GM12878 (cell line): ENCODE results near the gene MLXIPL. TPM values are rescaled to one million over a fixed set of nuclear protein-coding genes. Genes with fewer than 3 reads are reported as not detected.
A peak's percentile ranks its signal among the peaks of the same experiment; 100 is the strongest.

Source experiments
- ATAC-seq: fragments of 200-7000 bp; cut with Tn5 transposase; 3 replicates; pipeline ENCODE4 v1.9.1; 2020; ENCODE audit warnings: mild to moderate bottlenecking, moderate library complexity
- BruUV-seq: library from RNA; stranded (reverse); fragments of 400-500 nt; replicated peaks from 2 replicates; lab custom pipeline; 2021; lab: Mats Ljungman, UMichigan
- CTCF ChIA-PET: fragments of 300-600 bp; sonication (Branson Sonifier 250); formaldehyde crosslinking; extraction: SDS; loops from one replicate; lab custom pipeline; 2021; ENCODE audit warnings: inconsistent platforms; lab: Yijun Ruan, JAX
- POLR2A ChIA-PET: fragments of 350-600 bp; formaldehyde crosslinking; extraction: SDS; loops from one replicate; lab custom pipeline; 2021; ENCODE audit warnings: inconsistent platforms; lab: Charles Lee
- RAD21 ChIA-PET: fragments of 300-600 bp; sonication (Branson Sonifier 250); formaldehyde crosslinking; loops from one replicate; lab custom pipeline; 2023; ENCODE audit warnings: antibody characterized with exemption; ENCODE audit not compliant: unreplicated experiment; lab: Charles Lee
- SMC1A ChIA-PET: fragments of 300-600 bp; sonication (Branson Sonifier 250); formaldehyde crosslinking; loops from one replicate; lab custom pipeline; 2023; ENCODE audit not compliant: unreplicated experiment, uncharacterized antibody; lab: Charles Lee
- DNase-seq: peaks from one replicate; pipeline ENCODE4 v3.0.0-alpha.2; 2011; ENCODE audit warnings: low read depth, low spot score
- FAIRE-seq: peaks from 3 replicates; lab custom pipeline; 2011; peaks lifted over from hg19 to GRCh38; lab: Jason Lieb, UNC
- H2AFZ ChIP-seq: 2 replicates; pipeline ENCODE4 v1.6.0; 2011; ENCODE audit warnings: low read depth, low read length, control low read depth; ENCODE audit not compliant: control insufficient read depth
- H3K27ac ChIP-seq: 2 replicates; pipeline ENCODE4 v1.5.1; 2011; ENCODE audit warnings: control low read depth; ENCODE audit not compliant: control insufficient read depth, insufficient read depth
- H3K27me3 ChIP-seq, 2 experiments: replicated peaks in 1 of 2; 2 replicates each; pipeline versions ENCODE4 v1.6.0 to v1.6.1; 2011; ENCODE audit warnings: low read length in 1 of 2; ENCODE audit not compliant: control insufficient read depth in 2 of 2, insufficient read depth in 2 of 2
- H3K36me3 ChIP-seq, 2 experiments: 2 replicates each; pipeline ENCODE4 v1.5.1; 2011; ENCODE audit warnings: low read length in 1 of 2; ENCODE audit not compliant: control insufficient read depth in 2 of 2, insufficient read depth in 2 of 2
- H3K4me1 ChIP-seq: 2 replicates; pipeline ENCODE4 v1.6.1; 2011; ENCODE audit warnings: mild to moderate bottlenecking, low read length, moderate library complexity, mixed read lengths; ENCODE audit not compliant: control insufficient read depth, insufficient read depth
- H3K4me2 ChIP-seq: 2 replicates; pipeline ENCODE4 v1.6.0; 2011; ENCODE audit warnings: control low read depth; ENCODE audit not compliant: control insufficient read depth, insufficient read depth
- H3K4me3 ChIP-seq: fragments of 200-600 bp; sonication (generic); 2 replicates; pipeline ENCODE4 v1.5.1; 2016
- H3K79me2 ChIP-seq: 2 replicates; pipeline ENCODE4 v1.6.0; 2011; ENCODE audit warnings: low read length; ENCODE audit not compliant: control insufficient read depth, insufficient read depth
- H3K9ac ChIP-seq: 2 replicates; pipeline ENCODE4 v1.8.0; 2011; ENCODE audit warnings: low read length, control low read depth, mixed read lengths; ENCODE audit not compliant: control insufficient read depth, insufficient read depth
- H3K9me3 ChIP-seq: replicated peaks from 3 replicates; pipeline ENCODE4 v1.5.1; 2011; ENCODE audit warnings: mild to moderate bottlenecking, low read length; ENCODE audit not compliant: control insufficient read depth, insufficient read depth
- H4K20me1 ChIP-seq: 2 replicates; pipeline ENCODE4 v1.6.0; 2011; ENCODE audit not compliant: control insufficient read depth, insufficient read depth
- MLLT1 ChIP-seq: fragments of 450-650 bp; IDR thresholded peaks from 2 replicates; pipeline ENCODE4 v1.6.1; 2016; ENCODE audit warnings: mild to moderate bottlenecking
- NR2C2 ChIP-seq: IDR thresholded peaks from 2 replicates; pipeline ENCODE4 v1.6.1; 2011; ENCODE audit warnings: borderline replicate concordance, low read depth; ENCODE audit not compliant: control insufficient read depth, insufficient read length
- RAD21 ChIP-seq: IDR thresholded peaks from 2 replicates; pipeline ENCODE4 v1.6.1; 2011; ENCODE audit warnings: mild to moderate bottlenecking, low read depth, low read length, moderate library complexity; ENCODE audit not compliant: insufficient read depth
- RB1 ChIP-seq: fragments of 450-650 bp; formaldehyde crosslinking; IDR thresholded peaks from 2 replicates; pipeline ENCODE4 v1.6.1; 2017; ENCODE audit warnings: mild to moderate bottlenecking, borderline replicate concordance
- RUNX3 ChIP-seq: IDR thresholded peaks from 2 replicates; pipeline ENCODE4 v1.6.1; 2012; ENCODE audit warnings: low read length, inconsistent platforms
- SMAD5 ChIP-seq: IDR thresholded peaks from 2 replicates; pipeline ENCODE4 v1.6.1; 2016; ENCODE audit warnings: antibody characterized with exemption, low read depth
- WGBS: methylation state at CpG from one replicate; pipeline ENCODE4 v1.1.6; 2016; ENCODE audit warnings: low lambda C conversion rate; ENCODE audit not compliant: insufficient replicate concordance, insufficient coverage; ENCODE audit errors: missing lambda C conversion rate; 5-methylcytosine and 5-hydroxymethylcytosine counted together
- in situ Hi-C: fragments of 300-500 bp; cut with MboI; formaldehyde crosslinking; loops from 9 replicates; pipeline ENCODE4 v1.14.3; 2018; ENCODE audit warnings: mixed read lengths
- intact Hi-C: fragments of 100-400 bp; cut with micrococcal nuclease; formaldehyde crosslinking; loops from one replicate; pipeline ENCODE4 v1.14.2; 2022; ENCODE audit not compliant: unreplicated experiment
- polyA plus RNA-seq, 11 experiments: library from polyadenylated mRNA; depleted of rRNA in 4 of 11; unstranded in 6 of 11; stranded (reverse) in 5 of 11; fragments of >200 nt; fragmentation: Nextera tagmentation in 4 of 11; fragmentation: Illumina TruSeq in 1 of 11; extraction: Ambion mirVana in 4 of 11; extraction: Trizol in 1 of 11; gene quantifications; 1 replicate in 1 of 11; 2 replicates in 10 of 11; pipeline versions ENCODE4 v1.2.1 to v1.2.3, GENCODE V29; 2011 to 2016; ENCODE audit warnings: inconsistent platforms in 2 of 11, missing spikeins in 2 of 11, low read depth in 1 of 11
- total RNA-seq, 4 experiments: library from RNA; depleted of rRNA in 3 of 4; stranded (reverse); fragments of >200 nt in 3 of 4; fragmentation: Illumina TruSeq in 1 of 4; extraction: Trizol in 1 of 4; gene quantifications; 2 replicates each; pipeline versions ENCODE4 v1.2.1 to v1.2.3, GENCODE V29; 2013 to 2021
- TF ChIP-seq, protein P1 (sequence below), 3 experiments: IDR thresholded peaks in 2 of 3; conservative IDR thresholded peaks in 1 of 3; 2 replicates each; pipeline ENCODE4 v1.5.1; 2011; ENCODE audit warnings: low read depth in 3 of 3, low read length in 3 of 3, mild to moderate bottlenecking in 3 of 3, control low read depth in 2 of 3, moderate library complexity in 2 of 3, inconsistent platforms in 1 of 3, mixed read lengths in 1 of 3; ENCODE audit not compliant: control insufficient read depth in 2 of 3, insufficient read depth in 1 of 3; ENCODE audit errors: extremely low read depth in 1 of 3

The MLXIPL gene
- total and polyA plus RNA-seq, 10 of the 15 experiments (the other 5 are each of a cell fraction or from before 2014, with no cell fraction given), result 0.21 TPM; not detected in 9

DNA sequence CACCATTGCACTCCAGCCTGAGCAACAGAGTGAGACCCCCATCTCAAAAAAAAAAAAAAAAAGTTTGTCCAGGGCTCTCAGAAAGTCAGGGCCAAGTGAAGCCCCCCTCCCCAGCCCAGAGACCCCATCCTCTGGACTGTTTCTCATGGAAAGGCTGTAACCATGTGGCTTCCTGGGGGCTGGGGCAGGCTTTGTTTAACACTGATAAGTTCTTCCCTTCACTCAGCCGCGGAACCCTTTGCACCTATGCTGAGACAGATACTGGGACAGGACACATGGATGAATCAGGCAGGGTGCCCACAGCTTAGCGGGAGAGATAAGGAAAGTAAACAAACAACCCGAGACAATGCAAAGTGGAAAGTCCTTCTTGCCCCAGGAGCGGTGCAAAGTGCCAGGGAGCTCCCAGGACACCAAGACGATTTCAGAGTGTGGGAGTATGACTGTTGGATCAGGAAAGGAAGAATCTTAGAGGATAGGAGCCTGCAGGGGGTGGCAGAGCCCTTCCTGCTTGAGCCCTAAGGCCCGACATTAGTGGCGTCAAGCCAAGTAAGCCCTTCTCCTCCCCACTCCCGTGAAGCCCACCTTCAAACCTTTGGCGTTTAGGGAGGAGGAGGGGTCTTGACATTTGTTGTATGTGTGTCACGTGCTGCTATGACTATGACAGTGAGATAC is 11.6 kb downstream of the MLXIPL start:
- POLR2A ChIA-PET, result no interaction called here
- SMC1A ChIA-PET, result no interaction called here
- H3K27me3 ChIP-seq, result no peaks in the 10 kb centered on the region; a peak in 2 of 4 replicates
- no peak overlapping the region for H3K4me3 ChIP-seq
- RAD21 ChIA-PET, result no interaction called here
- H3K27ac ChIP-seq, result no peak overlapping the region
- DNase-seq (no peak), ATAC-seq (no peak; the same call in 2 of the 3 replicates), FAIRE-seq (no peak)
- CTCF ChIA-PET, result interaction anchor here (1.8 kb wide), 1 partner anchor 113 kb away, joined by 4 read pairs; no protein-coding TSS in a partner anchor
- no peaks in the 10 kb centered on the region for H3K9me3 ChIP-seq
- no peak overlapping the region for H2AFZ ChIP-seq
- in situ Hi-C loops (no loop called here), intact Hi-C loops (loop anchor here (5.0 kb wide), 1 partner anchor 55 kb away; the partner anchor contains the start of gene VPS37D)
- H3K9ac ChIP-seq, result no peak overlapping the region
- H3K79me2 ChIP-seq, result no peaks in the 10 kb centered on the region
- H3K4me1 ChIP-seq, result no peaks in the 10 kb centered on the region
- H3K4me2 ChIP-seq, result no peak overlapping the region
- 10% methylated on average over 11 of the region's 11 CpGs for WGBS
- TF ChIP-seq MLLT1, result peak; percentile 27; the same call in 1 of the 2 replicates
- no peak for TF ChIP-seq NR2C2
- peak; percentile 6; the same call in 1 of the 2 replicates for TF ChIP-seq RAD21
- no peak for TF ChIP-seq SMAD5
- TF ChIP-seq, protein P1, sequence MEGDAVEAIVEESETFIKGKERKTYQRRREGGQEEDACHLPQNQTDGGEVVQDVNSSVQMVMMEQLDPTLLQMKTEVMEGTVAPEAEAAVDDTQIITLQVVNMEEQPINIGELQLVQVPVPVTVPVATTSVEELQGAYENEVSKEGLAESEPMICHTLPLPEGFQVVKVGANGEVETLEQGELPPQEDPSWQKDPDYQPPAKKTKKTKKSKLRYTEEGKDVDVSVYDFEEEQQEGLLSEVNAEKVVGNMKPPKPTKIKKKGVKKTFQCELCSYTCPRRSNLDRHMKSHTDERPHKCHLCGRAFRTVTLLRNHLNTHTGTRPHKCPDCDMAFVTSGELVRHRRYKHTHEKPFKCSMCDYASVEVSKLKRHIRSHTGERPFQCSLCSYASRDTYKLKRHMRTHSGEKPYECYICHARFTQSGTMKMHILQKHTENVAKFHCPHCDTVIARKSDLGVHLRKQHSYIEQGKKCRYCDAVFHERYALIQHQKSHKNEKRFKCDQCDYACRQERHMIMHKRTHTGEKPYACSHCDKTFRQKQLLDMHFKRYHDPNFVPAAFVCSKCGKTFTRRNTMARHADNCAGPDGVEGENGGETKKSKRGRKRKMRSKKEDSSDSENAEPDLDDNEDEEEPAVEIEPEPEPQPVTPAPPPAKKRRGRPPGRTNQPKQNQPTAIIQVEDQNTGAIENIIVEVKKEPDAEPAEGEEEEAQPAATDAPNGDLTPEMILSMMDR (IDR thresholded peaks at IDR 0.05 in 2 of 3, conservative IDR thresholded peaks at IDR 0.05 in 1 of 3; ENCODE audit: control insufficient read depth in 2 of 3, extremely low read depth in 1 of 3, insufficient read depth in 1 of 3, low read depth in 3 of 3, low read length in 3 of 3), result peak in 1 of 3 experiments; percentile 10; a peak in 1 of 6 replicates
- TF ChIP-seq RUNX3, result no peak
- TF ChIP-seq RB1, result no peak
- no peaks in the 10 kb centered on the region for H3K36me3 ChIP-seq
- BruUV-seq, result no TSS peak
- H4K20me1 ChIP-seq, result no peaks in the 10 kb centered on the region
